H9 (cell line): ENCODE data around the gene SCYGR1. TPM values are rescaled to one million over a fixed set of nuclear protein-coding genes. Genes with fewer than 3 reads are reported as not detected.

Source experiments
- DNase-seq: peaks from one replicate; pipeline ENCODE4 v3.0.0-alpha.2; 2017
- H2AFZ ChIP-seq: one replicate; pipeline ENCODE4 v1.6.1; 2013; ENCODE audit warnings: mild to moderate bottlenecking, low read length, control low read depth, moderate library complexity
- H2AK5ac ChIP-seq: 2 replicates; pipeline ENCODE4 v1.6.1; 2013; ENCODE audit warnings: low read length, control low read depth, mixed read lengths; ENCODE audit not compliant: insufficient read length
- H2BK120ac ChIP-seq: one replicate; pipeline ENCODE4 v1.6.1; 2013; ENCODE audit warnings: low read depth, mild to moderate bottlenecking, low read length, control low read depth, inconsistent platforms; ENCODE audit not compliant: poor library complexity, severe bottlenecking
- H2BK12ac ChIP-seq: 2 replicates; pipeline ENCODE4 v1.6.1; 2013; ENCODE audit warnings: low read length, control low read depth, mixed read lengths, low read depth; ENCODE audit not compliant: insufficient read length
- H2BK15ac ChIP-seq: 2 replicates; pipeline ENCODE4 v1.6.1; 2013; ENCODE audit warnings: low read depth, low read length, control low read depth
- H2BK20ac ChIP-seq: one replicate; pipeline ENCODE4 v1.6.1; 2013; ENCODE audit warnings: low read depth, mild to moderate bottlenecking, low read length, control low read depth, inconsistent platforms; ENCODE audit not compliant: poor library complexity, severe bottlenecking
- H2BK5ac ChIP-seq: 2 replicates; pipeline ENCODE4 v1.6.1; 2013; ENCODE audit warnings: low read length, control low read depth, mixed read lengths; ENCODE audit not compliant: insufficient read length
- H3K14ac ChIP-seq: 2 replicates; pipeline ENCODE4 v1.6.1; 2013; ENCODE audit warnings: low read length, control low read depth; ENCODE audit not compliant: insufficient read depth
- H3K18ac ChIP-seq: 2 replicates; pipeline ENCODE4 v1.6.1; 2013; ENCODE audit warnings: low read depth, mild to moderate bottlenecking, mixed read lengths, low read length, control low read depth; ENCODE audit not compliant: insufficient read length
- H3K23ac ChIP-seq: 2 replicates; pipeline ENCODE4 v1.6.1; 2013; ENCODE audit warnings: low read length, control low read depth, mixed read lengths, low read depth; ENCODE audit not compliant: insufficient read length
- H3K23me2 ChIP-seq: 2 replicates; pipeline ENCODE4 v1.6.1; 2013; ENCODE audit warnings: low read depth, mild to moderate bottlenecking, mixed read lengths, low read length, control low read depth; ENCODE audit not compliant: insufficient read length, poor library complexity, severe bottlenecking
- H3K27ac ChIP-seq: 2 replicates; pipeline ENCODE4 v1.5.1; 2013; ENCODE audit warnings: low read length, control low read depth, mixed read lengths, low read depth; ENCODE audit not compliant: insufficient read length
- H3K27me3 ChIP-seq: 2 replicates; pipeline ENCODE4 v1.6.1; 2013; ENCODE audit warnings: low read length, control low read depth, inconsistent platforms; ENCODE audit not compliant: insufficient read depth
- H3K4ac ChIP-seq: 2 replicates; pipeline ENCODE4 v1.6.1; 2013; ENCODE audit warnings: low read depth, mild to moderate bottlenecking, control low read depth, inconsistent platforms, low read length, moderate library complexity
- H3K4me1 ChIP-seq: 2 replicates; pipeline ENCODE4 v1.6.1; 2013; ENCODE audit warnings: low read length, control low read depth, inconsistent platforms; ENCODE audit not compliant: insufficient read depth
- H3K4me2 ChIP-seq: 2 replicates; pipeline ENCODE4 v1.6.1; 2013; ENCODE audit warnings: low read length, control low read depth, mixed read lengths; ENCODE audit not compliant: insufficient read length, insufficient read depth
- H3K56ac ChIP-seq: 2 replicates; pipeline ENCODE4 v1.6.1; 2013; ENCODE audit warnings: low read depth, mild to moderate bottlenecking, mixed read lengths, low read length, control low read depth; ENCODE audit not compliant: insufficient read length
- H3K79me1 ChIP-seq: 2 replicates; pipeline ENCODE4 v1.6.1; 2013; ENCODE audit warnings: low read depth, mild to moderate bottlenecking, moderate library complexity, low read length, control low read depth, inconsistent platforms; ENCODE audit not compliant: insufficient read depth, poor library complexity, severe bottlenecking
- H3K79me2 ChIP-seq: 2 replicates; pipeline ENCODE4 v1.6.1; 2013; ENCODE audit warnings: low read length, control low read depth, inconsistent platforms; ENCODE audit not compliant: insufficient read depth
- H3K9ac ChIP-seq: 2 replicates; pipeline ENCODE4 v1.6.1; 2013; ENCODE audit warnings: low read length, control low read depth, mixed read lengths; ENCODE audit not compliant: insufficient read length; ENCODE audit errors: extremely low read depth
- H3K9me3 ChIP-seq: one replicate; pipeline ENCODE4 v1.6.1; 2013; ENCODE audit warnings: low read depth, low read length, inconsistent platforms; ENCODE audit not compliant: control insufficient read depth
- H3T11ph ChIP-seq: one replicate; pipeline ENCODE4 v1.6.1; 2013; ENCODE audit warnings: mild to moderate bottlenecking, low read length, control low read depth, inconsistent platforms
- H4K20me1 ChIP-seq: one replicate; pipeline ENCODE4 v1.6.1; 2013; ENCODE audit not compliant: control insufficient read depth, insufficient read length, insufficient read depth
- H4K5ac ChIP-seq: 2 replicates; pipeline ENCODE4 v1.6.1; 2013; ENCODE audit warnings: low read depth, mild to moderate bottlenecking, mixed read lengths, low read length, control low read depth; ENCODE audit not compliant: insufficient read length
- H4K8ac ChIP-seq: replicated peaks from 2 replicates; pipeline ENCODE4 v1.6.1; 2013; ENCODE audit warnings: low read length, control low read depth, mixed read lengths, low read depth; ENCODE audit not compliant: insufficient read length
- H4K91ac ChIP-seq: 2 replicates; pipeline ENCODE4 v1.6.1; 2013; ENCODE audit warnings: low read depth, mild to moderate bottlenecking, moderate library complexity, mixed read lengths, low read length, control low read depth; ENCODE audit not compliant: insufficient read length
- H3K27ac Mint-ChIP-seq, 3 experiments: 2 replicates in 2 of 3; 3 replicates in 1 of 3; pipeline ENCODE4 v1.8.0; 2020 to 2021; ENCODE audit warnings: mixed read lengths in 3 of 3, mild to moderate bottlenecking in 1 of 3, moderate library complexity in 1 of 3
- H3K27me3 Mint-ChIP-seq: 2 replicates; pipeline ENCODE4 v1.8.0; 2021; ENCODE audit warnings: low read depth, mild to moderate bottlenecking, moderate library complexity, mixed read lengths
- H3K36me3 Mint-ChIP-seq, 3 experiments: 2 replicates in 2 of 3; 3 replicates in 1 of 3; pipeline ENCODE4 v1.8.0; 2020 to 2021; ENCODE audit warnings: low read depth in 3 of 3, mixed read lengths in 3 of 3; ENCODE audit not compliant: insufficient read depth in 1 of 3
- H3K4me1 Mint-ChIP-seq, 2 experiments: 2 replicates each; pipeline ENCODE4 v1.8.0; 2020; ENCODE audit warnings: mixed read lengths in 2 of 2
- H3K4me3 Mint-ChIP-seq, 2 experiments: 2 replicates in 1 of 2; 3 replicates in 1 of 2; pipeline ENCODE4 v1.8.0; 2020 to 2021; ENCODE audit warnings: mild to moderate bottlenecking in 2 of 2, mixed read lengths in 2 of 2, moderate library complexity in 1 of 2
- H3K9me3 Mint-ChIP-seq, 2 experiments: 2 replicates in 1 of 2; 3 replicates in 1 of 2; pipeline ENCODE4 v1.8.0; 2020; ENCODE audit warnings: mild to moderate bottlenecking in 2 of 2, mixed read lengths in 2 of 2, moderate library complexity in 1 of 2
- WGBS: extraction: QIAGEN DNeasy Blood & Tissue Kit; methylation state at CpG from one replicate; pipeline ENCODE4 v1.1.7; 2013; ENCODE audit warnings: missing lambda C conversion rate, low lambda C conversion rate, mixed read lengths; ENCODE audit not compliant: insufficient read length; ENCODE audit errors: extremely low coverage; 5-methylcytosine and 5-hydroxymethylcytosine counted together
- total RNA-seq: library from RNA; stranded (reverse); gene quantifications from 2 replicates; pipeline ENCODE4 v1.2.1, GENCODE V29; 2021
- TF ChIP-seq, protein P1 (sequence below): fragments of 200-600 bp; sonication (generic); conservative IDR thresholded peaks from 3 replicates; pipeline ENCODE4 v1.8.0; 2021; ENCODE audit warnings: antibody characterized with exemption, mild to moderate bottlenecking

Gene SCYGR1
- total RNA-seq, 1 experiment from 2014 or later: not detected

DNA sequence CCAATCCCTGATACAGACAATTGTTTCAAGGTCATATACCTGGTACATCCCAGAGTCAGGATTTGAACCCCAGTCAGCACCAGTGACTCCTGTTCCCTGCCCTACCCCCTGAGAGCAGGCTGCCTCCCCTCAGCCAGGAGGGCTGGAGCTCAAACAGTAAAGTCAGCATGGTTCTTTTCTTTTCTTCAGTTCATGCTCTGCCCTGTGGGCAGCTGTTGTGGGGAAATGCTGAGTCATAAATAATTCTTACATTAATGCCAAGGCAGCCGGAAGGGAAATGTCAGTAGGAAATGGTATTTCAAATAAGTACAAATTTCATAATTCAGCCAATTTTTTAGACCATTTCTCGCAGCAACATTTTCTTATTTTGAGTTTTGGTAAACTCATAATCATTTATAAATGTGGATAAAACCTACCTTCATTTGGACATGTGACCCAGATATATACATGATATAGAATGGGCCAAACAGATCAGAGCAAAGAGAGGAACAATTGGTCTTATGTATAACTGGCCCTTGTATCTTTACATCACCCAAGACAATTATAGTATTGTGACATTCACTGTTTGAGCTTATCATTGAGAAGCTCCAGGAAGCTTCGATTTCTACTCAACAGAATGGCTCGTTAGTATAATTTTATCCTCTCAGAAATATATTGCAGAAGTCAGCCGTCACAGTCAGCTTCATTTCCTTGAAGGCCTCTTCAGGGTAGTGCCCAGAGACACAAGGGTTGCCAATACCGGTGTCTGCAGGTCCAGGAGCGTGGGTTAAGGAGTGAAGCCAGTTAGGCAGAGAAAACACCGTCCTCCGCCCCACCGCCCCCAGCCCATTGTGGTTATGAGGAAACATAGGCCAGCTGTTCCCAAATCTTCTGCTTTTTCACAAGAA, 28.0 kb upstream of the SCYGR1 start:
- TF ChIP-seq, protein P1, sequence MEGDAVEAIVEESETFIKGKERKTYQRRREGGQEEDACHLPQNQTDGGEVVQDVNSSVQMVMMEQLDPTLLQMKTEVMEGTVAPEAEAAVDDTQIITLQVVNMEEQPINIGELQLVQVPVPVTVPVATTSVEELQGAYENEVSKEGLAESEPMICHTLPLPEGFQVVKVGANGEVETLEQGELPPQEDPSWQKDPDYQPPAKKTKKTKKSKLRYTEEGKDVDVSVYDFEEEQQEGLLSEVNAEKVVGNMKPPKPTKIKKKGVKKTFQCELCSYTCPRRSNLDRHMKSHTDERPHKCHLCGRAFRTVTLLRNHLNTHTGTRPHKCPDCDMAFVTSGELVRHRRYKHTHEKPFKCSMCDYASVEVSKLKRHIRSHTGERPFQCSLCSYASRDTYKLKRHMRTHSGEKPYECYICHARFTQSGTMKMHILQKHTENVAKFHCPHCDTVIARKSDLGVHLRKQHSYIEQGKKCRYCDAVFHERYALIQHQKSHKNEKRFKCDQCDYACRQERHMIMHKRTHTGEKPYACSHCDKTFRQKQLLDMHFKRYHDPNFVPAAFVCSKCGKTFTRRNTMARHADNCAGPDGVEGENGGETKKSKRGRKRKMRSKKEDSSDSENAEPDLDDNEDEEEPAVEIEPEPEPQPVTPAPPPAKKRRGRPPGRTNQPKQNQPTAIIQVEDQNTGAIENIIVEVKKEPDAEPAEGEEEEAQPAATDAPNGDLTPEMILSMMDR: no peak
- H3K27me3 ChIP-seq: no peaks in the 10 kb centered on the region
- H2BK5ac ChIP-seq: no peak overlapping the region
- H3K9me3 Mint-ChIP-seq: no peaks in the 10 kb centered on the region
- H3K27me3 Mint-ChIP-seq: no peaks in the 10 kb centered on the region
- H3K4me1 Mint-ChIP-seq: peaks cover 5 to 9% of the 10 kb centered on the region in 2 experiments; a peak in 2 of 4 replicates
- no peak overlapping the region for H3T11ph ChIP-seq
- H2BK15ac ChIP-seq: no peak overlapping the region
- H2BK120ac ChIP-seq: no peak overlapping the region
- H2AK5ac ChIP-seq: no peak overlapping the region
- no peaks in the 10 kb centered on the region for H3K79me2 ChIP-seq
- no peaks in the 10 kb centered on the region for H4K20me1 ChIP-seq
- no peaks in the 10 kb centered on the region for H3K23me2 ChIP-seq
- no peak overlapping the region for H3K9ac ChIP-seq
- no peaks in the 10 kb centered on the region for H3K79me1 ChIP-seq
- H3K36me3 Mint-ChIP-seq: no peaks in the 10 kb centered on the region; a peak in 1 of 7 replicates
- H2BK12ac ChIP-seq: no peak overlapping the region
- H3K18ac ChIP-seq: no peak overlapping the region
- H3K4ac ChIP-seq: no peak overlapping the region
- no peak overlapping the region for H2BK20ac ChIP-seq
- no peak overlapping the region for H3K27ac Mint-ChIP-seq
- WGBS: no CpG with 5 or more reads among the region's 10 CpGs
- no peaks in the 10 kb centered on the region for H3K9me3 ChIP-seq
- no peak overlapping the region for H3K4me2 ChIP-seq
- H3K27ac ChIP-seq: no peak overlapping the region
- H3K14ac ChIP-seq: no peak overlapping the region
- H3K23ac ChIP-seq: no peak overlapping the region
- no peak overlapping the region for H4K5ac ChIP-seq
- H3K4me3 Mint-ChIP-seq: no peak overlapping the region
- H3K4me1 ChIP-seq: no peaks in the 10 kb centered on the region
- H4K8ac ChIP-seq: no peak overlapping the region
- H2AFZ ChIP-seq: no peak overlapping the region
- no peak overlapping the region for H3K56ac ChIP-seq
- H4K91ac ChIP-seq: no peak overlapping the region
- no peak for DNase-seq
